GM23338 (cell line): ENCODE data around the gene HELQ. TPM values are rescaled to one million over a fixed set of nuclear protein-coding genes. Genes with fewer than 3 reads are reported as not detected.

Experiments
- ATAC-seq: fragments of 200-7000 bp; cut with Tn5 transposase; 3 replicates; pipeline ENCODE4 v1.9.1; 2020
- DNase-seq: peaks from one replicate; pipeline ENCODE4 v3.0.0-alpha.2; 2015; ENCODE audit warnings: low spot score
- H2AFZ ChIP-seq: fragments of 200-600 bp; sonication (generic); 2 replicates; pipeline ENCODE4 v1.8.0; 2016; ENCODE audit warnings: antibody characterized with exemption, mild to moderate bottlenecking, moderate library complexity
- H3F3A ChIP-seq: fragments of 200-600 bp; sonication (generic); replicated peaks from 2 replicates; pipeline ENCODE4 v1.8.0; 2017; ENCODE audit warnings: antibody characterized with exemption, mixed run types, low read depth
- H3K27ac ChIP-seq: fragments of 200-600 bp; sonication (generic); 2 replicates; pipeline ENCODE4 v1.6.1; 2016; ENCODE audit warnings: low read depth
- H3K27me3 ChIP-seq: fragments of 200-600 bp; sonication (generic); 2 replicates; pipeline ENCODE4 v1.8.0; 2016; ENCODE audit warnings: mild to moderate bottlenecking, mixed run types, moderate library complexity; ENCODE audit not compliant: insufficient read depth
- H3K36me3 ChIP-seq: fragments of 200-600 bp; sonication (generic); 2 replicates; pipeline ENCODE4 v1.8.0; 2016; ENCODE audit warnings: mild to moderate bottlenecking; ENCODE audit not compliant: insufficient read depth
- H3K4me1 ChIP-seq: fragments of 200-600 bp; sonication (generic); 2 replicates; pipeline ENCODE4 v1.8.0; 2016; ENCODE audit warnings: mild to moderate bottlenecking, moderate library complexity; ENCODE audit not compliant: insufficient read depth
- H3K4me2 ChIP-seq: fragments of 200-600 bp; sonication (generic); 2 replicates; pipeline ENCODE4 v1.7.1; 2017; ENCODE audit warnings: mixed run types
- H3K4me3 ChIP-seq: fragments of 200-600 bp; sonication (generic); 2 replicates; pipeline ENCODE4 v1.6.1; 2016; ENCODE audit warnings: mixed run types
- H3K79me2 ChIP-seq: fragments of 200-600 bp; sonication (generic); replicated peaks from 2 replicates; pipeline ENCODE4 v1.8.0; 2017; ENCODE audit warnings: mild to moderate bottlenecking; ENCODE audit not compliant: insufficient read depth
- H3K9me2 ChIP-seq: fragments of 200-600 bp; sonication (generic); 2 replicates; pipeline ENCODE4 v1.8.0; 2017; ENCODE audit not compliant: insufficient read depth
- H4K20me1 ChIP-seq: fragments of 200-600 bp; sonication (generic); replicated peaks from 2 replicates; pipeline ENCODE4 v1.8.0; 2017; ENCODE audit warnings: mild to moderate bottlenecking; ENCODE audit not compliant: insufficient read depth
- H3K27ac Mint-ChIP-seq: 2 replicates; pipeline ENCODE4 v1.8.0; 2020; ENCODE audit warnings: inconsistent platforms, mild to moderate bottlenecking, moderate library complexity, mixed read lengths
- H3K27me3 Mint-ChIP-seq: 3 replicates; pipeline ENCODE4 v1.8.0; 2022; ENCODE audit warnings: low read depth, mild to moderate bottlenecking, moderate library complexity, mixed read lengths, inconsistent platforms; ENCODE audit not compliant: insufficient read depth, poor library complexity
- H3K36me3 Mint-ChIP-seq: 3 replicates; pipeline ENCODE4 v1.8.0; 2021; ENCODE audit warnings: low read depth, mild to moderate bottlenecking, inconsistent platforms, moderate library complexity, mixed read lengths
- H3K4me1 Mint-ChIP-seq: 3 replicates; pipeline ENCODE4 v1.8.0; 2020; ENCODE audit warnings: mild to moderate bottlenecking, inconsistent platforms, mixed read lengths
- H3K4me3 Mint-ChIP-seq: 3 replicates; pipeline ENCODE4 v1.8.0; 2021; ENCODE audit warnings: moderate library complexity, mild to moderate bottlenecking, inconsistent platforms, mixed read lengths
- H3K9me3 Mint-ChIP-seq: 3 replicates; pipeline ENCODE4 v1.8.0; 2020; ENCODE audit warnings: moderate library complexity, mild to moderate bottlenecking, inconsistent platforms, mixed read lengths
- CREB1 ChIP-seq: fragments of 250-450 bp; sonication (Bioruptor Pico); IDR thresholded peaks from 2 replicates; pipeline ENCODE4 v1.5.0; 2020; ENCODE audit warnings: low read depth, mild to moderate bottlenecking, moderate library complexity
- CTCF ChIP-seq, 2 experiments: fragments of 200-600 bp in 1 of 2; sonication (generic) in 1 of 2; conservative IDR thresholded peaks; 2 replicates each; pipeline versions ENCODE4 v1.5.1 to v1.6.1; 2016 to 2017; ENCODE audit warnings: antibody characterized with exemption in 2 of 2, low read depth in 2 of 2, mild to moderate bottlenecking in 2 of 2, moderate library complexity in 1 of 2
- ETS1 ChIP-seq: IDR thresholded peaks from 2 replicates; pipeline ENCODE4 v1.6.1; 2016; ENCODE audit warnings: antibody characterized with exemption
- EZH2 ChIP-seq: fragments of 200-600 bp; sonication (generic); IDR thresholded peaks from one replicate; pipeline ENCODE4 v1.8.0; 2017; ENCODE audit warnings: antibody characterized with exemption, mild to moderate bottlenecking, low read depth; ENCODE audit not compliant: unreplicated experiment
- EZH2phosphoT487 ChIP-seq: fragments of 200-600 bp; sonication (generic); IDR thresholded peaks from one replicate; pipeline ENCODE4 v1.8.1; 2018; ENCODE audit warnings: antibody characterized with exemption; ENCODE audit not compliant: unreplicated experiment
- JUNB ChIP-seq: IDR thresholded peaks from one replicate; pipeline ENCODE4 v1.6.1; 2016; ENCODE audit warnings: antibody characterized with exemption; ENCODE audit not compliant: unreplicated experiment
- NANOG ChIP-seq: IDR thresholded peaks from 2 replicates; pipeline ENCODE4 v1.6.1; 2016; ENCODE audit warnings: antibody characterized with exemption, borderline replicate concordance
- POLR2AphosphoS5 ChIP-seq: IDR thresholded peaks from 2 replicates; pipeline ENCODE4 v1.6.1; 2016; ENCODE audit warnings: antibody characterized with exemption, low read depth
- REST ChIP-seq: IDR thresholded peaks from one replicate; pipeline ENCODE4 v1.6.1; 2018; ENCODE audit warnings: antibody characterized with exemption; ENCODE audit not compliant: unreplicated experiment
- ZNF114 ChIP-seq: fragments of 250-450 bp; sonication (Bioruptor Pico); IDR thresholded peaks from 2 replicates; pipeline ENCODE4 v1.5.0; 2020; ENCODE audit warnings: mild to moderate bottlenecking, moderate library complexity
- ZNF331 ChIP-seq: fragments of 250-450 bp; sonication (Bioruptor Pico); IDR thresholded peaks from 2 replicates; pipeline ENCODE4 v1.5.0; 2020; ENCODE audit warnings: low read depth, mild to moderate bottlenecking, moderate library complexity
- polyA plus RNA-seq: library from polyadenylated mRNA; unstranded; fragments of >200 nt; fragmentation: Nextera tagmentation; extraction: Ambion mirVana; gene quantifications from 2 replicates; pipeline ENCODE4 v1.2.1, GENCODE V29; 2016
- total RNA-seq: library from RNA; depleted of rRNA; stranded (reverse); fragments of >200 nt; shearing (Covaris generic); gene quantifications from 2 replicates; pipeline ENCODE4 v1.2.3, GENCODE V29; 2014

Gene HELQ
- total and polyA plus RNA-seq, 2 experiments from 2014 or later = 6.8 to 8.1 TPM

GRCh38 chr4:83486457-83487129, 31.0 kb upstream of the HELQ start:
- TF ChIP-seq ZNF331 = no peak
- TF ChIP-seq REST = no peak
- no peak for TF ChIP-seq NANOG
- TF ChIP-seq EZH2 = no peak
- no peak for TF ChIP-seq POLR2AphosphoS5
- no peak for TF ChIP-seq ZNF114
- no peak overlapping the region for H3K27ac Mint-ChIP-seq
- peaks cover 3% of the 10 kb centered on the region; the same call in 2 of the 3 replicates for H3K36me3 Mint-ChIP-seq
- Histone ChIP-seq H3K4me3 (no peak overlapping the region), H3K36me3 (no peaks in the 10 kb centered on the region), H3K79me2 (no peaks in the 10 kb centered on the region), H4K20me1 (no peaks in the 10 kb centered on the region), H3K27me3 (peaks cover 9% of the 10 kb centered on the region), H3K4me2 (no peak overlapping the region), H3K27ac (no peak overlapping the region), H3F3A (no peaks in the 10 kb centered on the region), H3K4me1 (peaks cover 4% of the 10 kb centered on the region), H2AFZ (no peak overlapping the region; the same call in 1 of the 2 replicates), H3K9me2 (no peaks in the 10 kb centered on the region)
- no peaks in the 10 kb centered on the region for H3K9me3 Mint-ChIP-seq
- H3K4me1 Mint-ChIP-seq = peaks cover 4% of the 10 kb centered on the region; the same call in 2 of the 3 replicates
- ATAC-seq = no peak
- DNase-seq = no peak
- peaks cover 6% of the 10 kb centered on the region for H3K27me3 Mint-ChIP-seq
- no peak overlapping the region for H3K4me3 Mint-ChIP-seq

GRCh38 chr4:83484500-83485461, 29.2 kb upstream of the HELQ start, which contains the start of gene ABRAXAS1:
Gene ABRAXAS1, minus strand, starts transcription at chr4:83485100. Its CDS starts 28 bp downstream, at chr4:83485072.
- Histone ChIP-seq H2AFZ (peak within 1 kb of the TSS; percentile 99), H3K27ac (peak within 1 kb of the TSS; percentile 33; the same call in 1 of the 2 replicates), H3K36me3 (peaks cover 5% of the 10 kb centered on the region; the same call in 1 of the 2 replicates), H3K79me2 (no peaks in the 10 kb centered on the region), H3K27me3 (peaks cover 9% of the 10 kb centered on the region), H4K20me1 (no peaks in the 10 kb centered on the region), H3K4me1 (peaks cover 4% of the 10 kb centered on the region), H3K4me2 (peak within 1 kb of the TSS; percentile 92), H3K4me3 (peak within 1 kb of the TSS; percentile 84), H3K9me2 (no peaks in the 10 kb centered on the region), H3F3A (no peaks in the 10 kb centered on the region)
- Mint-ChIP-seq H3K36me3 (peaks cover 10% of the 10 kb centered on the region), H3K4me1 (peaks cover 2% of the 10 kb centered on the region; the same call in 1 of the 3 replicates), H3K27me3 (peaks cover 4% of the 10 kb centered on the region), H3K9me3 (no peaks in the 10 kb centered on the region), H3K27ac (peak within 1 kb of the TSS; percentile 92), H3K4me3 (peak within 1 kb of the TSS; percentile 95)
- DNase-seq (peak; percentile 98), ATAC-seq (peak; percentile 94)
- TF ChIP-seq POLR2AphosphoS5 = peak; percentile 92
- no peak for TF ChIP-seq JUNB
- no peak for TF ChIP-seq NANOG
- TF ChIP-seq REST = no peak
- TF ChIP-seq CTCF (conservative IDR thresholded peaks at IDR 0.05; ENCODE audit: low read depth in 2 of 2) = no peak
- TF ChIP-seq CREB1 (CRISPR knock-in tag) = no peak
- TF ChIP-seq EZH2phosphoT487 = no peak
- no peak for TF ChIP-seq ETS1
